Skeletal muscle tissue (tissue), 4 donors: ENCODE results near the gene LACTB. TPM values are rescaled to one million over a fixed set of nuclear protein-coding genes. Genes with fewer than 3 reads are reported as not detected.

Source experiments
- H3K27ac ChIP-seq: one replicate; pipeline ENCODE4 v1.7.0; 2013; ENCODE audit warnings: mild to moderate bottlenecking, low read depth, low read length, inconsistent platforms
- H3K27me3 ChIP-seq, 3 donors: one replicate each; pipeline ENCODE4 v1.7.0; 2013; ENCODE audit warnings: low read length in 3 of 3; ENCODE audit not compliant: control insufficient read depth in 3 of 3, insufficient read depth in 3 of 3
- H3K36me3 ChIP-seq, 3 donors: one replicate each; pipeline ENCODE4 v1.7.0; 2013; ENCODE audit warnings: low read length in 3 of 3; ENCODE audit not compliant: control insufficient read depth in 3 of 3, insufficient read depth in 3 of 3
- H3K4me1 ChIP-seq, 3 donors: one replicate each; pipeline ENCODE4 v1.7.0; 2013; ENCODE audit warnings: low read length in 3 of 3, mild to moderate bottlenecking in 3 of 3; ENCODE audit not compliant: control insufficient read depth in 3 of 3, insufficient read depth in 3 of 3
- H3K4me3 ChIP-seq, 3 donors: one replicate each; pipeline ENCODE4 v1.7.0; 2013; ENCODE audit warnings: low read length in 3 of 3
- H3K9ac ChIP-seq, 3 donors: one replicate each; pipeline ENCODE4 v1.7.0; 2013; ENCODE audit warnings: low read length in 3 of 3, mild to moderate bottlenecking in 3 of 3, moderate library complexity in 2 of 3, low read depth in 1 of 3
- H3K9me3 ChIP-seq, 3 donors: one replicate each; pipeline ENCODE4 v1.7.0; 2013; ENCODE audit warnings: low read length in 3 of 3; ENCODE audit not compliant: control insufficient read depth in 3 of 3
- total RNA-seq: library from RNA; depleted of rRNA; stranded (reverse); fragments of >200 nt; gene quantifications from one replicate; pipeline ENCODE4 v1.2.3, GENCODE V29; 2014
- donor health status: Osteomylitis.

LACTB gene
- total RNA-seq, 1 donor from 2014 or later = 5.2 TPM

- no peak overlapping the region for H3K4me3 ChIP-seq
- H3K27ac ChIP-seq = no peak overlapping the region
- H3K4me1 ChIP-seq = peaks cover 16 to 27% (median 22%) of the 10 kb centered on the region in 3 donors
- H3K36me3 ChIP-seq = no peaks in the 10 kb centered on the region
- H3K27me3 ChIP-seq = peaks cover 0 to 11% (median 5%) of the 10 kb centered on the region in 3 donors
- H3K9me3 ChIP-seq = no peaks in the 10 kb centered on the region
- H3K9ac ChIP-seq = no peak overlapping the region
These were observed 41.6 kb upstream of the LACTB start for GRCh38 chr15:63079947-63080626.

- no peak overlapping the region for H3K9ac ChIP-seq
- no peak overlapping the region for H3K27ac ChIP-seq
- no peak overlapping the region for H3K4me3 ChIP-seq
These were observed 40.9 kb upstream of the LACTB start for GRCh38 chr15:63080634-63081250.

GRCh38 chr15:63082366-63082765 lies 39.3 kb upstream of the LACTB start:
- Histone ChIP-seq H3K4me1 (peaks cover 13 to 21% (median 13%) of the 10 kb centered on the region in 3 donors), H3K9ac (no peak overlapping the region), H3K9me3 (no peaks in the 10 kb centered on the region), H3K36me3 (no peaks in the 10 kb centered on the region), H3K4me3 (no peak overlapping the region), H3K27me3 (peaks cover 0 to 5% (median 4%) of the 10 kb centered on the region in 3 donors), H3K27ac (no peak overlapping the region)

More at GRCh38 chr15:63080634-63081250, 40.9 kb upstream of the LACTB start:
- Histone ChIP-seq H3K9me3 (no peaks in the 10 kb centered on the region), H3K36me3 (no peaks in the 10 kb centered on the region), H3K4me1 (peaks cover 15 to 26% (median 22%) of the 10 kb centered on the region in 3 donors), H3K27me3 (peaks cover 0 to 9% (median 5%) of the 10 kb centered on the region in 3 donors)

GRCh38 chr15:63083044-63083443 lies 38.6 kb upstream of the LACTB start:
- Histone ChIP-seq H3K4me1 (peaks cover 8 to 17% (median 13%) of the 10 kb centered on the region in 3 donors), H3K4me3 (no peak overlapping the region), H3K36me3 (no peaks in the 10 kb centered on the region), H3K27me3 (peaks cover 0 to 5% (median 2%) of the 10 kb centered on the region in 3 donors), H3K27ac (no peak overlapping the region), H3K9ac (no peak overlapping the region), H3K9me3 (no peaks in the 10 kb centered on the region)

- peaks cover 0 to 5% (median 2%) of the 10 kb centered on the region in 3 donors for H3K27me3 ChIP-seq
- no peak overlapping the region for H3K9ac ChIP-seq
- no peak overlapping the region for H3K4me3 ChIP-seq
- no peak overlapping the region for H3K27ac ChIP-seq
- H3K4me1 ChIP-seq = peaks cover 8 to 16% (median 13%) of the 10 kb centered on the region in 3 donors
- no peaks in the 10 kb centered on the region for H3K36me3 ChIP-seq
- no peaks in the 10 kb centered on the region for H3K9me3 ChIP-seq
These were observed 38.1 kb upstream of the LACTB start for GRCh38 chr15:63083541-63083940.

GRCh38 chr15:63084806-63085205 lies 36.9 kb upstream of the LACTB start:
- Histone ChIP-seq H3K9me3 (no peaks in the 10 kb centered on the region), H3K9ac (no peak overlapping the region), H3K36me3 (no peaks in the 10 kb centered on the region), H3K27ac (no peak overlapping the region), H3K4me3 (no peak overlapping the region), H3K4me1 (peaks cover 10 to 20% (median 16%) of the 10 kb centered on the region in 3 donors), H3K27me3 (peaks cover 0 to 5% (median 2%) of the 10 kb centered on the region in 3 donors)

GRCh38 chr15:63085289-63085688 lies 36.4 kb upstream of the LACTB start:
- Histone ChIP-seq H3K4me1 (peaks cover 9 to 15% (median 11%) of the 10 kb centered on the region in 3 donors), H3K27ac (no peak overlapping the region), H3K27me3 (peaks cover 0 to 5% (median 2%) of the 10 kb centered on the region in 3 donors), H3K9me3 (no peaks in the 10 kb centered on the region), H3K9ac (no peak overlapping the region), H3K36me3 (no peaks in the 10 kb centered on the region), H3K4me3 (no peak overlapping the region)

- Histone ChIP-seq H3K36me3 (no peaks in the 10 kb centered on the region), H3K4me1 (peaks cover 5 to 9% (median 8%) of the 10 kb centered on the region in 3 donors), H3K27ac (no peak overlapping the region), H3K27me3 (peaks cover 0 to 5% (median 2%) of the 10 kb centered on the region in 3 donors), H3K9me3 (no peaks in the 10 kb centered on the region), H3K9ac (no peak overlapping the region), H3K4me3 (no peak overlapping the region)
These were observed 35.4 kb upstream of the LACTB start for GRCh38 chr15:63086271-63086670.

GRCh38 chr15:63086947-63087346 lies 34.7 kb upstream of the LACTB start:
- Histone ChIP-seq H3K36me3 (no peaks in the 10 kb centered on the region), H3K4me3 (no peak overlapping the region), H3K9me3 (no peaks in the 10 kb centered on the region), H3K9ac (no peak overlapping the region), H3K4me1 (peaks cover 5 to 9% (median 8%) of the 10 kb centered on the region in 3 donors), H3K27me3 (peaks cover 0 to 5% (median 2%) of the 10 kb centered on the region in 3 donors), H3K27ac (no peak overlapping the region)
